Measurements from ENCODE around the gene IGF2BP2. TPM values are rescaled to one million over a fixed set of nuclear protein-coding genes. Genes with fewer than 3 reads are reported as not detected.
"Not testable (repeated sequence)": the region's sequence is repeated elsewhere in the genome, so short reads cannot be mapped to it uniquely, and the experiment has no call there.

IGF2BP2 gene
- total RNA-seq, 1 donor from 2014 or later: 118 TPM

DNA sequence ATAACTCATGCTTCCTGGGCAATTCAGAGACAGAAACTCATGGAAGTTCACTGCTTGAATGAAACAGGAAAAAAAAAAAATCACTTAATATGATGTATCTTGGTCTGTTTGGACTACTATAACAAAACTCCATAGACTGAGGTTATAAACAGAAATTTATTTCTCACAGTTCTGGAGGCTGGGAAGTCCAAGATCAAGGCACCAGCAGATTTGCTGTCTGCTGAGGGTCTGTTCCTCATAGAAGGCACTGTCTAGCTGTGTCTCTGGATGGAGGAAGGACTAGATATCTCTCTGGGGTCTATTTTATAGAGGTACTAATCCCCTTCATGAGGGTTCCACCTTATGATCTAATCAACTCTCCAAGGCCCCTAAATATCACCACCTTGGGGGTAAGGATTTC lies 119.3 kb downstream of the IGF2BP2 start:
- TF ChIP-seq, protein P1, sequence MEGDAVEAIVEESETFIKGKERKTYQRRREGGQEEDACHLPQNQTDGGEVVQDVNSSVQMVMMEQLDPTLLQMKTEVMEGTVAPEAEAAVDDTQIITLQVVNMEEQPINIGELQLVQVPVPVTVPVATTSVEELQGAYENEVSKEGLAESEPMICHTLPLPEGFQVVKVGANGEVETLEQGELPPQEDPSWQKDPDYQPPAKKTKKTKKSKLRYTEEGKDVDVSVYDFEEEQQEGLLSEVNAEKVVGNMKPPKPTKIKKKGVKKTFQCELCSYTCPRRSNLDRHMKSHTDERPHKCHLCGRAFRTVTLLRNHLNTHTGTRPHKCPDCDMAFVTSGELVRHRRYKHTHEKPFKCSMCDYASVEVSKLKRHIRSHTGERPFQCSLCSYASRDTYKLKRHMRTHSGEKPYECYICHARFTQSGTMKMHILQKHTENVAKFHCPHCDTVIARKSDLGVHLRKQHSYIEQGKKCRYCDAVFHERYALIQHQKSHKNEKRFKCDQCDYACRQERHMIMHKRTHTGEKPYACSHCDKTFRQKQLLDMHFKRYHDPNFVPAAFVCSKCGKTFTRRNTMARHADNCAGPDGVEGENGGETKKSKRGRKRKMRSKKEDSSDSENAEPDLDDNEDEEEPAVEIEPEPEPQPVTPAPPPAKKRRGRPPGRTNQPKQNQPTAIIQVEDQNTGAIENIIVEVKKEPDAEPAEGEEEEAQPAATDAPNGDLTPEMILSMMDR (IDR thresholded peaks at IDR 0.05; ENCODE audit: partially characterized antibody, unreplicated experiment): no peak
- H3K27ac Mint-ChIP-seq (ENCODE audit: unreplicated experiment): no peak overlapping the region
- peaks cover 6% of the 10 kb centered on the region for H3K9me3 Mint-ChIP-seq (ENCODE audit: unreplicated experiment)
- H3K4me3 Mint-ChIP-seq (ENCODE audit: unreplicated experiment): no peak overlapping the region
- DNase-seq: no peak
- no peaks in the 10 kb centered on the region for H3K36me3 Mint-ChIP-seq (ENCODE audit: unreplicated experiment)
- peaks cover 30% of the 10 kb centered on the region for H3K4me1 Mint-ChIP-seq (ENCODE audit: low read depth, unreplicated experiment)
- H3K27me3 Mint-ChIP-seq (ENCODE audit: unreplicated experiment): no peaks in the 10 kb centered on the region

DNA sequence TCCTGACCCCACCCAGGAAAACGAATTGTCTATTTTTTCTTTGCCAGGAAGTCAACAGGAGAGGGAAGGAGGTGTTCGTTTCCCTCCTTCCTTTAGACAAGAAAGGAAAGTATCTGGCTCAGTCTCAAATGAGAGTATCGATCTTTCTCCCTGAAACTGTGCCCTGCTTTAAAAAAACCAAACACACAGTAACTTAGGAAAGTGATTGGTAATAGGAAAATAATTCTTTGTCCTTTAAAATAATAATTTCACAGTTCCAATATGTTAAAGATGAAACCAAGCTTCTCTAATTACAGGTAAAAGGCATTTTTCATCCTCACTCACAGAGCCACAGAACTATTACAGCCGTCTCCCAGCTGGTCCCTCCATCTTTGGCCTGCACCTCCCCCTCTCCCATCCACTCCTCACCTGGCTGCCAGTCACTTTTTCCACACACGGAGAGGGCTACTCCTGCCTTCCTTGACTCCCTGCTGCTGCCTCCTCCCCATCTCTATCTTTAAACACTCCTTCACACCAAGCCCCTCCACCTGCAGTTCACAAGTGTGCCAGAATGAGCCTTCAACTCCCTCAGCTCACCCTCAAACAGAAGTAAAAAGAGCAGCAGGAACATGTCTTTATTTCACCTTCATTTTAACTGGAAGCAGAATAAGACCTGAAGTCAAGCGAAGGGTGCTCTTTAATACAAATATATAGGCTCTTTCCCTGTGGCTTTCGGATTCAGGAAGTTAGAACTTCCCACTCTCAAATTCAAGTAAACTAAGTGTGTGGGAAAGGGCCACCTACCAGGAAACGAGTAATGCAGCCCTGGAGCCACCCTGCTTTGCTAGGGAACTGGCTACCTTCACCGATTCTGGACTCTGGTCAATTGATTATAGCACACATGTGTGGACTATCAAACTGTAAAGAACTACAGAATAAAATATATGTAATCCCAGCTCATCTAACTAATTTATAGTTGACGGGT lies 122.3 kb downstream of the IGF2BP2 start:
- Mint-ChIP-seq H3K36me3 (ENCODE audit: unreplicated experiment) (no peaks in the 10 kb centered on the region), H3K27ac (ENCODE audit: unreplicated experiment) (peak overlapping the region; percentile 81), H3K4me1 (ENCODE audit: low read depth, unreplicated experiment) (peaks cover 22% of the 10 kb centered on the region), H3K9me3 (ENCODE audit: unreplicated experiment) (peaks cover 3% of the 10 kb centered on the region), H3K27me3 (ENCODE audit: unreplicated experiment) (no peaks in the 10 kb centered on the region), H3K4me3 (ENCODE audit: unreplicated experiment) (peak overlapping the region; percentile 48)
- no peak for DNase-seq
- TF ChIP-seq, protein P1 (IDR thresholded peaks at IDR 0.05; ENCODE audit: partially characterized antibody, unreplicated experiment): no peak

DNA sequence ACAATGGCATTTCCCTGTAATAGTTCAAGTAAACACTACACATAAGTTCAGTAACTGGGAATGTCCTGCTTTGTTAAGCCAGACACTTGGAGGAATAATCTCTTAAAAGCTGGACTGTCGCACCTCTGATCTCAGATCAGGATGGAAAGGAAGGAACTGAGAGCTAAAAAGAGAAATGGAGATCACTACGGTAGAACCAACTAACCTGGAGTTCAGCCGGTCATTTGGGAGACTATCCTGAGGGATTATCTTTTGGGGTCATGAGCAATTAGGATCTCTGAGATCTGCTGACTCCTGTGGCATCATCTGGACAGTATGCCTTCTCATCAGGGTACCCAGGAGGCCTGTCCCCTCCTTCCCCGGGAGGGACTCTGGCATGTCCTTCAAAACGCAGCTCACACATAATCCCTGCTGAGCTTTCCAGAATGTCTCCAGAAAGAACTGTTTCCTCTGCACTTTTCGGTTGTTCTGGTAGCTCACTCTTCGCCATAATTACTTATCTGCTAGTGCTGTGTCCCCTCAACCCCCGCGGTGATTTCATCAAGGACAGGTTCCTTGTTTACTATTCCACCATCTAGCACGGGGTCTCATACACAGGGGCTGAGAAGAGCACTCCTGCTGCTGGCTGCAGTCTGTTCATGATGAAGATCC lies 123.1 kb downstream of the IGF2BP2 start:
- no peaks in the 10 kb centered on the region for H3K27me3 Mint-ChIP-seq (ENCODE audit: unreplicated experiment)
- peaks cover 22% of the 10 kb centered on the region for H3K4me1 Mint-ChIP-seq (ENCODE audit: low read depth, unreplicated experiment)
- H3K27ac Mint-ChIP-seq (ENCODE audit: unreplicated experiment): peak overlapping the region; percentile 81
- TF ChIP-seq, protein P1 (IDR thresholded peaks at IDR 0.05; ENCODE audit: partially characterized antibody, unreplicated experiment): no peak
- H3K4me3 Mint-ChIP-seq (ENCODE audit: unreplicated experiment): peak overlapping the region; percentile 23
- H3K36me3 Mint-ChIP-seq (ENCODE audit: unreplicated experiment): no peaks in the 10 kb centered on the region
- H3K9me3 Mint-ChIP-seq (ENCODE audit: unreplicated experiment): peaks cover 3% of the 10 kb centered on the region
- DNase-seq: no peak

DNA sequence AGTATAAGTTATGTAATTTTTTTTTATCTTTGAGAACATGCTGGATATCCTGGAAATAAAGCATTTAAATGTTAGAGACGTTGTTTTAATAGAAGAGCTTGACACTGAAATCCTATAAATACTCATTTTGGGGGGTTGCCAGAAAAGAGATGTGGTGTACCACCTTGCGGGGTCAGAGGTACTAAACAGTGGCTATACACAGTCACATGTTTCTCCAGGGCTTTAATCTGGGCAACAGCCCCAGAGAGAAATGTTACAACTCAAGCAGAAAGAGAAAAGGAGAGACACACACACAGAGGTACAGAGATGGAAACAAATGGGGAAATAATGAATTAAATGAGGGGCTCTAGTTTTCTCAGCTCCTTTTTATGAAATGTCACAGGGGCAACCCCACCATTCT lies 124.9 kb downstream of the IGF2BP2 start:
- H3K4me1 Mint-ChIP-seq (ENCODE audit: low read depth, unreplicated experiment): peaks cover 22% of the 10 kb centered on the region
- no peaks in the 10 kb centered on the region for H3K27me3 Mint-ChIP-seq (ENCODE audit: unreplicated experiment)

DNA sequence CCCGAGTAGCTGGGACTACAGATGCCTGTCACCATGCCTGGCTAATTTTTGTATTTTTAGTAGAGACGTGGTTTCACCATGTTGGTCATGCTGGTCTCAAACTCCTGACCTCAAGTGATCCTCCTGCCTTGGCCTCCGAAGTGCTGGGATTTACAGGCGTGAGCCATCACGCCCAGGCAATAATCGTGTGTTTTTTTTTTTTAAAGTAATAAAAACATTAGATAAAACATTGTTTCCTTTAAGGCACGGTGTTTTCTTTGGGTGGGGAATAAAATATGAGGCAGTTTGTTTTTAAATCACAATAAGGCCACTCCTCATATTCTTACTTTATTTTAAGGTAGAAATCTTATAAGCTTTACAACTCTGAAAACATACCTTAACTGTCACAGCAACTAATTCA lies 127.6 kb downstream of the IGF2BP2 start:
- DNase-seq; H3K9me3 Mint-ChIP-seq (ENCODE audit: unreplicated experiment); H3K4me3 Mint-ChIP-seq (ENCODE audit: unreplicated experiment); H3K36me3 Mint-ChIP-seq (ENCODE audit: unreplicated experiment); H3K27me3 Mint-ChIP-seq (ENCODE audit: unreplicated experiment); H3K27ac Mint-ChIP-seq (ENCODE audit: unreplicated experiment): not testable (repeated sequence)
- peaks cover 15% of the 10 kb centered on the region for H3K4me1 Mint-ChIP-seq (ENCODE audit: low read depth, unreplicated experiment)

More for the DNA sequence above, 124.9 kb downstream of the IGF2BP2 start:
- Mint-ChIP-seq H3K27ac (ENCODE audit: unreplicated experiment) (no peak overlapping the region), H3K9me3 (ENCODE audit: unreplicated experiment) (peaks cover 3% of the 10 kb centered on the region), H3K36me3 (ENCODE audit: unreplicated experiment) (no peaks in the 10 kb centered on the region), H3K4me3 (ENCODE audit: unreplicated experiment) (no peak overlapping the region)
- TF ChIP-seq, protein P1 (IDR thresholded peaks at IDR 0.05; ENCODE audit: partially characterized antibody, unreplicated experiment): no peak
- no peak for DNase-seq
